Coronary artery (tissue), 2 donors: Measurements from ENCODE around the gene PSMB7.

Source experiments
- DNase-seq: peaks from one replicate; pipeline ENCODE4 v3.0.0-alpha.2; 2017; ENCODE audit warnings: low spot score
- H3K27ac ChIP-seq, 2 donors: fragments of 200-600 bp; sonication (generic); one replicate each; pipeline ENCODE4 v1.5.1; 2016 to 2019
- H3K4me3 ChIP-seq: fragments of 200-600 bp; sonication (generic); 2 replicates; pipeline ENCODE4 v1.5.1; 2016; ENCODE audit warnings: mild to moderate bottlenecking, moderate library complexity
- CTCF ChIP-seq: fragments of 200-600 bp; sonication (generic); IDR thresholded peaks from one replicate; pipeline ENCODE4 v1.5.1; 2019; ENCODE audit warnings: antibody characterized with exemption

PSMB7 gene

DNA sequence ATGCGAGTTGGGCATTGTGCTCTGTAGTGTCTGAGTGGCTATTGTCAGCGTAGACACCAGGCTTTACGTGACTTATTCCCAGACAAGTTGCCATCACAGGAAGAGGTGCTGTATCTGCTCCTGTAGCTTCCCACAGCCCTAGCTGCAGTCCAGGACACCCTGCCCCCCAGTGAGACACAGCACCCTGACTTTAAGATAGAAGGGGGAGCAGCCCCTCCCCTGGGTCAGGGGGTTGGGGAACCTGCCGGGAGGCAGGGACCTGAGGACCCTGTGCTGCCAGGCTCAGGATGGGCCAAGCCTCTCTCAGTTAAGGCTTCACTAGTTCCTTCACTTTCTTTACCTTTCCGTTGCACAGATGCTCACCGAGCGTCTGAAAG, 82.1 kb downstream of the PSMB7 start:
- DNase-seq: no peak
- TF ChIP-seq CTCF: no peak
- Histone ChIP-seq H3K27ac (no peak overlapping the region), H3K4me3 (no peak overlapping the region)

GRCh38 chr9:124332361-124333202, 82.7 kb downstream of the PSMB7 start:
- no peak overlapping the region for H3K4me3 ChIP-seq
- DNase-seq: no peak
- no peak for TF ChIP-seq CTCF
- no peak overlapping the region for H3K27ac ChIP-seq

GRCh38 chr9:124331580-124331979, 83.7 kb downstream of the PSMB7 start:
- H3K27ac ChIP-seq: no peak overlapping the region
- no peak overlapping the region for H3K4me3 ChIP-seq
- no peak for TF ChIP-seq CTCF
- no peak for DNase-seq

DNA sequence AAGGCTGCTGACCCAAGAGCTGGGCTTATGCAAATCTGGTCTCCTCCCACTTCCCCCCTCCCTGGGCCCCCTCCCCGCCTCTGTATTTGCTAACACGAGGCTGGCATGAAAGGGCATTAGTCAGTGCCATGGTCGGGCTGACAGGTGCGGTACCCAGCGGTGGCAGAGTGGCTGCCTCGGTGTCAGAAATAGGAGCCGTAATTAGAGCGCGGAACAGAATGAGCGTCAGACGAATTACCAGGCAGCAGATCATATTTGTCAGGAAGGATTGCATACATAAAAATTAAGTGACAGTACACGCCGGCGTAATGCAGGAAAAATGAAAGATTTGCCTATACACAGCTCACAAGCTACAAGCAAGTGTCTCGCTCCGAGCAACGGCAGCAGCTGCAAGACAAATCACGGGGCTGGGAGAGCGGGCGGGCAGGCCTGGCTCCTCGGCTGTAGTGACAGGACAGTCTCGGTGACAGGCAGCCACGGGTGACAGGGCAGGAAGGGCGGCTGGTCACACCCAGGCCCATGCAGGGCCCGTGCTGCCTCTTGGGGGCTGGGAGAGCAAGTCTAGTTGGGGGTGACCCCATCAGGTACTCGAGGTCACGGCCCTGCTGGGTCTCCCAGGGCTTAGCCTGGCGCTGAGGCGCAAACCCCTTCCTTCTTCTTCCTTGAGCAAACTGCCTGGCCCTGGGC, 85.1 kb downstream of the PSMB7 start:
- no peak overlapping the region for H3K4me3 ChIP-seq
- no peak for DNase-seq
- TF ChIP-seq CTCF: no peak
- no peak overlapping the region for H3K27ac ChIP-seq

DNA sequence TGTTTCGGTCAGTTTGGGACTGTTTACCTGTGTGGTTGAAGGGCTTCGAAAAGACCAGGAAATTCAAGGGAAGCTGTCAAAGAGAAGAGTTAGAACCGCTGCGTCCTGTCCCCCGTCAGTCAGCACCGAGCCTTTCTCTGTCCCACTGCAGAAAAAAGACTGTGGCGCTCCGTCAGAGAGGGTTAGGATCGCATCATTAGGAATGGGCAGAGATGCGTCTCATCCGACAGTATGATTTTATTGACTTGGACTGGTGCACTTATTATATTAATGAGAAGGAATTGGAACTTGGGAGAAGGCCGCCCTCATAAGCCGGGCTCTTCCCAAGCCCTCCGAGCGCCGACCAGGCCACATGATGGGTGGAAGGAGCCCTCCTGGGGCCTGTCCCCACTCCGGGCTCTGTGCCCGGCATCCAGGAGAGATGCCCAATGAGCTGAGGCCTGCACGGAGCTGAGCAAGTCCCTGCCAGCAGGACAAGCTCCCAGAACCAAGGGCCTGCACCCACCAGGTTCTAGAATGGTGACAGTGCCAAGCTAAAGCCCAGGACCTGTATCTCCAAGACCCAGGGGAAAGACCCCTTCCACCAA, 85.9 kb downstream of the PSMB7 start:
- no peak overlapping the region for H3K27ac ChIP-seq
- TF ChIP-seq CTCF: no peak
- DNase-seq: no peak
- H3K4me3 ChIP-seq: no peak overlapping the region

GRCh38 chr9:124328285-124328684, 87.0 kb downstream of the PSMB7 start:
- DNase-seq: no peak
- TF ChIP-seq CTCF: no peak
- Histone ChIP-seq H3K4me3 (no peak overlapping the region), H3K27ac (no peak overlapping the region)
